Epidermal melanocyte (primary cell): ENCODE measurements around the gene OSGEP.

Experiments used
- DNase-seq: peaks from one replicate; pipeline ENCODE4 v3.0.0; 2011; ENCODE audit warnings: low spot score; ENCODE audit not compliant: insufficient read length

Gene OSGEP

GRCh38 chr14:20400589-20400964 is 54.0 kb downstream of the OSGEP start:
- DNase-seq, result no peak

GRCh38 chr14:20397511-20397910 is 57.1 kb downstream of the OSGEP start:
- DNase-seq, result no peak
